NOMO-1 (cell line): ENCODE data around the gene ITGA5.

Experiments
- DNase-seq, 2 experiments: peaks; one replicate each; lab custom pipeline; 2025; ENCODE audit not compliant: unreplicated experiment in 2 of 2; lab: John Stamatoyannopoulos, UW

Gene ITGA5

DNA sequence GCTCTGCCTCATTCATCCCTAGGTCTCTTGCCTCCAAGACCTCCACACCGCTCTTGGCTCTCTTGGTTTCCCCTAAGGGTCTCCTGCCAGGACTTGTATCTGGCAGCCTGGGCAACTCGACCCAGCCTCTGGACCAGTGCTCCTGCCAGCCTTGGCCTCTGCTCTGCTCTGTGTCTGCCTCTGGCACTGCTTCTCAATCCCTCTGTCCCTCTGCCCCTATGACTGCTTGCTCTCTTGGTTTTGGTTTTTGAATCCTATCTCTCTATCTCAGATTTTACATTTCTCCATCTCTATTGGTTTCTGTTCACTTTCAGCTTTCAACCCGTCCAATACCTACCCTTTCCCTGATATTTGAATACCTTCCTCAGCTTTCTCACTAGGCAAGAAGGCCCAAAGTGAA lies 6.3 kb downstream of the ITGA5 start:
- no peak for DNase-seq

DNA sequence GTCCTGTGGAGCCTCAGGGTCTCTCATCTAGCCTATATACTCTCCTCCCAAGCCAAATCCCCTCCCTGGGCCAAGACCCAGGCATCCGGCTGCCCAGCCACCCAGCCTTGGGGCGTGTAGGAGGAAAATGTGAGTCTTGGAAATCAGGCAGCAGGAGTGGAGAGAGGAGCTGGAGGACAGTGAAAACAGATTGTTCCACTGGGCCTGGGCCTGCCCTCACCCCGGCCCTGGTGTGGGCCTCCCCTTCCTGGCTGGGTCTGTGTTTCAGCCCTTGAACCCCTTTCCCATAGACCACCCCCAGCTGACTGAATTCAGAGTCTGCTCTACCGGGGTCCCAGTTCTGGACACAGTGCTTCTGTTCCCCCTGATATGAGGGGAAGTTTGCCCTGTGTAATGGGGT lies 6.7 kb downstream of the ITGA5 start:
- DNase-seq, result no peak

DNA sequence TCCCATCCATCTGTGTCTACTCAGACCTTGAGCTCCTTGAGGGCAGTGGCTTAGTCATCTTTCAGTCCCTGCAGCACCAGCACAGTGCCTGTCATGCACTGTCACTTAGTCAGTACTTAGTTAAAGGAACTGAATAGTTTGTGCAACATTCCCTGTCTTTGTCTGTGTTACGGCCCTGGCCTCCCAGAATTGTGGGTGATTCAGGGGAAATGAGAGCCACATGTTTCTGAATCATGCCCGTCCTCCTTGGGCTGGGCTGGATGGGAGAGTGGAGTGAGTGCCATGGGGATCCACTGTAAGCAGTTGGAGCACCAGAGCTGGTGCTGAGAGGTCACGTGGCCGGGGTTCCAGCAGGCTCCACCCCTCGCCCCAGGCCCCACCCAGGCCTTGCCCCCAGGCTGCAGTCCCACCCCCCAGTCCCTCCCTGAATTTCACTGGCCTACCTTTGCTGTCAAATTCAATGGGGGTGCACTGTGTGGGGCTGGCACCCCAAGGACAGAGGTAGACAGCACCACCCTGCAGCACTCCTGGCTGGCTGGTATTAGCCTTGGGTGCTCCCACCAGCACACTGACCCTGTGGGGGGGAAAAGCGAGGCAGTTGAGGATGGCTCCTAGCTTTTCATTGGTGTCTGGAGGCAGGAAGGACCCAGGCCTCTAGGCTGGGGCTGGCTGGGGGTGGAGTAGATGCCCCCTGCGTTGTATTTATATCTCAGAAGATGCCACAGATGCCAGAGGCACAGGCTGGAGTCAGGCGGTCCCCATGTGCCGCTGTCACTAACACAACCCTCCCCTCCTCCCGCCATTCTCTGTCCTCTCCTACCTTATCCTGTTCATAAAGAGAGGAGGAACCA lies 7.5 kb downstream of the ITGA5 start:
- peak; percentile 56 to 74 for DNase-seq

DNA sequence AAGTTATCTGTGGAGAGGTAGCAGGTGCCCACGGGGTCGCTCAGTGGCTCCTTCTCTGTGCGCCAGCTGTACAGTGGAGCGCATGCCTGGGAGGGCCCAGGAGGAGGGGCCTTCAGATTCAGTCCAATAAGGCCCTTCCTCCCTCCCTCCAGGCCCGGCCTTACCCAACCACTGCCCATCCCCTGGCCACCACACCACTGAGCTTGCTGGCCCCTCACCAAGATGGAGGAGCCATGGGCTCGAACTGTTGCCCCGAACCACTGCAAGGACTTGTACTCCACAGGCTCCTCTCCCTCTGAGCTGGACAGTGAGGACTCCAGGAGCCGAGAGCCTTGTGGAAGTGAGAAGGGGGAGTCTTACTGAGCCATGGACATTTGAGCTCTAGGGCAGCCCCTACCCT lies 9.8 kb downstream of the ITGA5 start:
- DNase-seq, result no peak

DNA sequence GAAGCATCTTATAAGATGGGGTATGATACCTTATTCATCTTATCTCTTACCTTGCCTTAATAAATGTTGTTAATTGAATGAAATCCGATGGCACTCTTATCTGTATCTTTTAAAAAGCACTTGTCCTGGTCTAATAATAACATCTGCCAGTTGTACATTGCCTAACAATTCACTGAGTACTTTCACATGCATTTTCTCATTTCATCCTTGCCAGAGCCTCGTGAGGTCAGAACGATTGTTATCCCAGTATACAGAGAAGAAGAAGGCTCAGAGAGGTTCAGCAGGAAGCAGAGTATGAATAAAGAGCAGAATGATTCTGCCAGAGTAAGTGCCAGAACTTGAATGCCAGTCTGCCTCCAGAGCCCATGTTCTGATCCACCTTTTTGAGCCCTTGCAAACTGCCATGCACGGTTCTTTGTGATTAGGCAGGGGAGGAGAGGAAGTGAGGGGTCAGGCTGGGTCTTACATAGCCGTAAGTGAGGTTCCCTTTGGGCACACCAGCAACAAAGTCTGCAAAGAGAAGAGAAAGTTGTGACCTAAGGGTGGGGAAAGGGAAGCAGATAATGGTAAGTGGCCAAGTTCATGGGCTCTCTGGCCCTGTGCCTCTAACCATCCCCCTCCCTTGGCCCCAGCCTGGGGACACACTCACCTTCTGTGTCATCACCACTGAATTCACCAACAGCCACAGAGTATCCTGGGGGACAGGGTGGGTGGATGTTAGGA lies 11.7 kb downstream of the ITGA5 start:
- DNase-seq, result peak; percentile 66 to 80

DNA sequence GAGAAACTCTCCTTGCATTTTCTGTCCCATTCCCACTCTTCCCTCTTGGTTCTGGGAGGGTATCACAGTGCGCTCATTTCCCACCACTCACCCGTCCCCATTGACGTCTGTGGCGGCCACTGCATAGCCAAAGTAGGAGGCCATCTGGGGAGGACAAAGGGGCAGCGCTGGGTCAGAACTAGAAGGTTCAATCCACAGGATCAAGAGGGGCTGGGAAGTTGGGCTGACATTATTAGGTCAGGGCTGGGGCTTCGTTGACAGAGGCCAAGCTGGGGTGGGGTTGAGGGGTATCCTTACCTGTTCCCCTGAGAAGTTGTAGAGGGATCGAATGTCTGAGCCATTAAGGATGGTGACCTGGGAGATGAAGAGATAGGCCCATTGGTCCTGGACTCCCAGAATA lies 13.5 kb downstream of the ITGA5 start:
- no peak for DNase-seq

DNA sequence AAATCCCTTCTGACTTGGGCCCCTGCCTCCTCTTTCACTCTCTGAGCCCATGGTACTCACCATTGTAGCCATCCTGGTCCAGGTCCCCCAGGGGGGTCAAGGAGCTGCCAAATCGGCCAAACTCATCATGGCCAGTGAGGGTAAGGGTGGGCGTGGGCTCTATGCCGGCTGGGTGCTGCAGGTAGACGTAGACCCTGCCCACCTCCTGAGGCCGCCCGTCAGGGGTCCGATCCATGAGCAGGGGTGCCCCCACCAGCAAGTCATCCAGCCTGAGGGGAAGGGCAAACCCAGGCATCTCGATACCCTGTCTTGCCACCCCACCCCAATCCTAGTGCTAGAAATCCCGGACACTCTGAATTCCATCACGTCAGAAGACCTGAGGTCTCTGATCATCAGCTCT lies 14.0 kb downstream of the ITGA5 start:
- DNase-seq, result no peak

DNA sequence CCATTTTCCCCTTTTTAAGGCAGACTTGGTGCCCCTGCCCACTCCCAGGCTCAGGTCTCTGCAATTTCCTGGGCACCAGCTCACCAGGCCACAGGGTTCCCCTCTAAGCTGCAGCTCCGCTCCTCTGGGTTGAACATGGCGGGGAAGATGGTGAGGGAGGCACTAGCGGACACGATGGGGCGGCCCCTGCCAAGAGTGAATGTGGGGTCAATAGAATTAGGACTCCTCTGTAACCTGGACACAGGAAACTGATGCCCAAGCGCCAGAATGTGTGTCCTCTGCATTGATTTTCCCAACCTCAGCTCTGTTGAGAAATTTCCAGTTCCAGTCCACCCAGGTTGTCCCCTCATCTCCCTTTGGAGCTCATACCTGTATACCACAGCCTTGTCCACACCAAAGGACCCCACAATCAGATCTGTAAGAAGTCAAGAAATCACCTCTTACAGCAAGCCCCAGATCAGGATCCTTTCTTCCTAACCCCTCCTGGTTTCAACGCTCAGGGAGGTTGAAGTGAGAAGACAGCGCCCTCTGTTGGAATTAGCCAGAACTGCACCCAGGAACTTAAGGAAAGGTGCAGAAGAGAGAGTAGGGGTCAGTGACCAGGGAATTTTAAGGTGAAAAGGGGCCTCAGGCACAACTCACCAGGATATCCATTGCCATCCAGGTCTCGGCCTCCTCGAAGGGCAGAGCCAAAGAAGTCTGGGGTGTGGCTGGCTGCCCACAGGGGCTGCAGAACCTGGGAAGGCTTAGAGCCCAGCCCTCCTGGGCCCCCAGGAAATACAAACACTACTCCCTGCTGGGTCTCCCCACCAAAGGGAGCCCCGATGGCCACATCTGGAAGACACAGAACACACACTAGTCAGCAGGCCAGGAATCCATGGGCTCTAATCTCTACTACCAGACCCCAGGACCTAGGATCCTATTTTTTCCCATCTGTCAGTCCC lies 14.7 kb downstream of the ITGA5 start:
- peak in 1 of 2 experiments; percentile 22 for DNase-seq

DNA sequence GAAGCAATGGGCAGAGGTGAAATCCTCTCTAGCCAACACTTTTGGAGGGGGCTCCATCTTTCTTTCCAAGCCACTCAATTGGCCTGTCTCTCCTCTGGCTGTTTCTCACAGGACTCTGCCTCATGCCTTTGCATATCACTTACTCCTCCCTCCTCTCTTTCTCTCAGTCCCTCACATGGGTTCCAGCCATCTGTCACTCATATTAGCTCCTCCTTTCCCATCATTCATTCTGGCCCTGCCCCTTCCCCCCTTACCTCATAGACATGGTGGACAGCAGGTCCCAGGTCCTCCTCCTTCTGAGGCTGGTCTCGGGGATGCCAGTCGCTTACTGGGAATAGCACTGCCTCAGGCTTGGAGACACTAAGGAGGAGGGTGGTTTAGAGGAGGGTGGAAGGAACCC lies 17.9 kb downstream of the ITGA5 start:
- no peak for DNase-seq

DNA sequence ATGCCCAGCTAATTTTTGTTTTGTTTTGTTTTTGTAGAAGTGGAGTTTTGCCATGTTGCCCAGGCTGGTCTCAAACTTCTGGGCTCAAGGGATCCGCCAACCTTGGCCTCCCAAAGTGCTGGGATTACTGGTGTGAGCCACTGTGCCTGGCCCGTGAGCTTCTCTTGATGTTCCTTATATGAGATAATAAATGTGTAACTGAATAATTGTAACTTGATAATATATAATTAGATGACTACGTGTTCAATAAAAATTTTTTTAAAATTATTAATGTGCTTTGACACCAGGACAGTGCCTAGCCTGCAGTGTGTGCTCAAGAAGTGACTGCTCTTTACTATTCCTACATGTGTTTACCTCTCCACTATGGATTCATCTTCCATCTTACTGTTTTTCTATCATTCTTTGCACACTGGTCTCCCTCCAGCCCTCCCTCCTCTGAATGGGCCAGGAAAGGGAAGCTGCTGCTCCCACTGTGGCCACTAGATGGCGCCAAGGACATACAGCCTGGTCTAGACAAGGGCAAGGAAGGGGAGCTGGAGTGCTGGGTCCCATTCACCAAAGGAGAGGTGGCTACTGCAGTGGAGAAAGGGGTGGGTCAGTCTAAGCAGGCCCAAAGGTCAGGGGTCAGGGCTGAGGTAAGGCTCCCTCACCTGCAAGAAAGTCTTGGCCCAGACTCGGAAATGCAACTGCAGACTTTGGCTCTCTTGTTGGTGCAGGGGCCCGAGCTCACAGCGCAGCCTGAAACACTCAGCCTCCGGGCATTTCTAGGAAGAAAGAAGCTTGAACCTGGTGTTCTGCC lies 19.9 kb downstream of the ITGA5 start:
- DNase-seq, result peak; percentile 58 to 74

DNA sequence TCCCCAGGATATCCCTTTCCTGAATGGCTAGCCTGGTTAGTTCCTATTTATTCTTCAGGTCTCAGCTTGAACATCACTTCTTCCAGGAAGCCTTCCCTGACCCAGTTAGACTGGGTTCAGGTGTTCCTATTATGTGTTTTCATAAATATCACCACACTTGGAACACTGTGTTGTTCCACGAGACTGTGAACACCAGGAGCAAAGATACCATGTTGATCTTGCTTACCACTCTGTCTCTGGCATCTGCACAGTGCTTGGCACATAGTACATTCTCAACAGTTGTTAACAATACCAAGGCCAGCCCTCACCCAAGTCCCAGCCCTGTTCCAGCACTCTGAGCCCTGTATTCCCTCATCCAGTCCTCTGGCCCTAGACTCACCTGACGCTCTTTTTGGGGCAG lies 20.8 kb downstream of the ITGA5 start:
- DNase-seq, result no peak

DNA sequence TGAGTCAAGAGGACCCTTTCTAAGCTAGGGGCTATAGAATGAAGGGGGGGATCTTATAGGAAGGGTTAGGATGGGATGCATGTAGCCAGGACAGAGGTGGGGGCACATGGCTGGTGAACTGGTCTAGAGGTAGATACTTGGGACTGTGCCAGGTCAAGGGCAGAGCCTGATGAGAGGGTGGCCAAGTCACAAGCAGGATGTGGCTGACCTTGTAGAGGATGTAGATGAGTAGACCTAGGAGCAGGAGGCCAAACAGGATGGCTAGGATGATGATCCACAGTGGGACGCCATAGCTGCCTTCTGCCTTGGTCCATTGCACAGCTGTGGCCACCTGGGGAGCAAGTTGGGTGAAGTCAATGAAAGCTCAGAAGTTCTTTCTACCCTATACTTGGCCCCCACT lies 21.9 kb downstream of the ITGA5 start:
- no peak for DNase-seq

DNA sequence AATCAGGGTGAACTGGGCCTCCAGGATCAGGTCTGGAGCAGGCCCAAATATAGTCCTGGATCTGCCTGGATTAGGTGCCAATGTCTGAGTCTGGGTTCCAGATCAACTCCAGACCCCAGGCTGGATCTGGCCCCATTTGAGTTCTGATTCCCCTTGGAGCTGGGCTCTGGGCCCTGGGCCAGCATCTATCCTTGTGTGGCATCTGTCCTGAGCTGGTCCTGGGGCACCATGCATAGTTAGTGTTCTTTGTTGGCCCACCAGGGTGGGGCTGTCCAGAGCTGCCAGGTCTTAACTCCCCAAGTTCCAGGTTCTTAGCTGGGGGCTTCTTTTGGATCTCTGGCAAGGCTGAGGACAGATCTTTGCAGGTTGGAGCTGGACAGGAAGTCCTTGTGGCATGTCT lies 23.5 kb downstream of the ITGA5 start:
- no peak for DNase-seq

DNA sequence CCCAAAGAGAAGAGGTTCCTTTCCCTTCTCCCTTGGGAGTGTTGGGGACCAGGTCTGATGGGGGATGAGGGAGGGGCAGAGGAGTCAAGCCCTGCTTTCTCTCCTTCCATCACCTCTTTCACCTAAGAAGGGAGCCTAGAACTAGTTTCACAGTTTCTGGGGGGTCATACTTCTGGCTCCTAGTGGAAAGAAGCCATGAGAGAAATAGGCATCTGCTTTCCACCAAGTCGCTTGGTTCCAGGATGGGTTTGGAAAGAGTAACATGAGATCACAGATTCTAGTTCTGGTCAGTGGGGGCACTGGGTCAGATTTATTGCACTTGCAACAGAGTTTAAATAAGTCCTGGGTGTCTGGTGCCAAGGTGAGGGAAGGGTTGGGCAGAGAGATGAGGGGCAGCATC lies 24.1 kb downstream of the ITGA5 start:
- DNase-seq, result no peak

DNA sequence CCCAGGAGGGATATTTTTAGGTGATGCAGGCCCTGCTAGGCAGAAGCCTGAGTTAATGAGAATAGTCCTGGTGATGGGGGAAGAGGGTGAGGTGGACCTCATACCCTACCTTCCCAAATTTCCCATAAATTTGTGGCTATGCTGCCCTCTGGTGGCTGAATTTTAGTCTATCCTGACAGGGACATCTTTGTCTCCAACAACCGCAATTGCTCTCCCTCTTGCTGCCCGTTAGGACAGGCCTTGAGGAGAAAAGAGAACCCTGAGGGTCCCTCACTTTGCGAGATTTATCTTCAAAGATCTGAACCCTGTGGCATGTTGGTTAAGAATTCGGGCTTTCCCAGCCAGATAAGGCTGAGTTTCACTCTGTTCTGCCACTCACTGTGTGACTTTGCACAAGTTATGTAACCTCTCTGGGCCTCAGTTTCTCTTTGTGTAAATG lies 24.8 kb downstream of the ITGA5 start:
- DNase-seq, result peak; percentile 16 to 39

DNA sequence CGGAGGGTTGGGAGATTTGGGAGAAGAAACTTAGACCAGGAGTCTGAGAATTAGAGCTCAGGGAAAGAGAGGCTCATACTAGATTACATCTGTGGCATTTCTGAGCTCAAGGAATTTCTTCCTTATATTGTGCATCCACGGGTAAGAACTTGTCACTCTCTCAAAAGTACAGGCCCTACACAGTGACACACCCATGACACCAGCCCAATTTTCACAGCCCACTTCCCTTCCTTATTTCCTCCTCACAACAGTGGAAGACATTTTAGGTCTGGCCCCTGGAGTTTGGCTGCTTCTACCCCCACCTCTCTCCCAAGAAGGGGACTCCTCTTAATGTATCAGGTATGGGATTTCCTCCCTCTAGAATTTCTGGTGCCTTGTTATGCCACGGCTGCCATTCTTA lies 25.3 kb downstream of the ITGA5 start:
- peak; percentile 46 to 53 for DNase-seq

DNA sequence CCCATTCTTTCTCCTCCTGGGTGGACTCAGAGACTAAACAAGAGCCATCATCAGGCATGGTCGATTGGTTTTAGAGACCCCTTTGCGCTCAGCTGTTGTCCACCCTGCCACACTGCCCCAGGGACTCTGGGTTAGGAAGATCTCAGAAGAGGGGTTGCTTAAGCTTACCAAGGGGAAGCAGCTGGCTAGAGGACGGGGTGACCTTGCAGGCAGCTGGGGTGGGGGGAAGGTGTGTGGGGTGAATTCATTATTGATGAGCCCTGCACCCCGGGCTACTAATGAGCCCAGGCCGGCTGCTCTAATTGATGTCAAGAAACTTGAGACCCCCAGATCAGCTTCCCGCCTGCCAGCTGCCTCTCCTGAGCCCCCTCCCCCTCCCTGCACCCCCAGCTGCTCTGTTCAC lies 25.9 kb downstream of the ITGA5 start:
- DNase-seq, result no peak

DNA sequence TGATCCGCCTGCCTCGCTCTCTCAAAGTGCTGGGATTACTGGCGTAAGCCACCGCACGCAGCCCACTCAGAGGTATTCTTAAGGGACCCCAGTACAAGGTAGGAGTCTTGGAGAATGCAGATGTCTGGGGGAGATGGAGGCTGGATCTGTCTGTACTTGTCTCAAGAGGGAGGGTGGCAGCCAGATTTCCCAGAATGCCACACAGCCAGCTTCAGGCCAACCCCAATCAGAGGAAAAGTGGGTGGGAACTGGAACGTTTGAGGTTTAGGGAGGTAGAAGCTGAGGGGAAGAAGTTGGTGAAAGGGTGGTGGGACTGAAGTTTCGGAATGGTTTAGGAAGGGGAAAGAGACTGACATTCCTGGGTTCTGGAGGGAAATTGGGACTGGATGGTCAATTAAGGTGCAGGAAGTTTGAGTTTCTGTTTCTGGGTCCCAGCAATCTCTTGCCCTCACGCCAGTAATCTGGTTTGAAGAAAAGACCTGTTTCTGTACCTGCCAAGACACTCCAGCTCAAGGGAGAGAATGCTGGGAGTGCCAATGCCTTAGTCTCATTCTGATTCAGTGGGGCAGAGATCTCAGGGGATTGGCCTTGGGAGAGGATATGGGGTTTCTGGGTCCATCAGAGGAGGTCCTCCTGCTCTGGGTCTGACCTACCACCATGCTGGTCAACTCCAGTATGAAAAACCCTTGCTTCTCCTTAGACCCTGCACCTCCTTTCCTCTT lies 26.4 kb downstream of the ITGA5 start:
- no peak for DNase-seq

DNA sequence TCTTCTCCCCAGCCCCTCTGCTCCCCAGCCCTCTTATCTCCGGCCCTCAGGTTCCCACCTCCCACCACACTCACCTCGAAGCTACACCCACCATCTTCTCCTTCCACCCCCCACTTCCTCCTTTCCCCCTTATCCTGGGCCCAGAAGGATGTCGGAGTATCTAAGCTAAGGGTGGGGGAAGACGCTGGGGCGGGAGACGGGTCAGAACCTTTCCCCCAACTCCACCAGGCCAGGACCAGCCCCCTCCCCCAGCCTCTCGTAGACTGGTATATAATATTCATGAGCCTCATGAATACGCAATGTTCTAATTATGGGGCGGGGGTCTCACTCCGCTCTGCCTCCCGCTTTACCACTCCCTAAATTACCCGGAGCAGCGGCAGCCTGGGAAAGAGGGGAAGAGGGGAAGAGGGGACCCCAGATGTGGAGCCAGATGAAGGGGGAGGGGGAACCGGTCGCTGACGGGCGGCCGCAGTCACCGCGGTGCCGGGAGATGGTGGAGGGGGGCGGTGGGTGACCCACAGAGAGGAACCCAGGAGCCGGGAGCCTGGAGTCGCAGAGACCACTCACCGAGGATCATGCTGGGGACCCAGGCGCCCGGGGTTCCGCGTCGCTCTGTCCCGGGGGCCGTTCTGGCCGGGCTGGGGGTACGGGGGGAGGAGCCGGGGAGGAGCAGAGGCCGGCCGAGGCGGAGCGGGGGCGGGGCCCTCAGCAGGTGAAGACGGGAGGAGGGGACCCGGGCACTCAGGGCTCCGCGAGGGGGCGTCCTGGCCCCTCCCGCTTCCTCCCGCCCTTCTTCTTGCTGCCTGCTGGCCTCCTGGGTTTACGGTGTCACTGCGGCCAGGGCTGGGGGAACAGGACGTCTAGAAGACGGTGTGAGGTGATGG lies 28.2 kb downstream of the ITGA5 start:
- DNase-seq, result peak; percentile 48 to 71
